HG03354 (cell line): ENCODE measurements around the gene SCYGR3.
A peak's percentile ranks its signal among the peaks of the same experiment; 100 is the strongest.
"Not testable (repeated sequence)": the region's sequence is repeated elsewhere in the genome, so short reads cannot be mapped to it uniquely, and the experiment has no call there.

Experiments used
- ATAC-seq: cut with Tn5 transposase; IDR thresholded peaks from one replicate; pipeline ENCODE4 v1.9.1; 2021; ENCODE audit warnings: mild to moderate bottlenecking; ENCODE audit not compliant: unreplicated experiment, poor library complexity, severe bottlenecking

Gene SCYGR3

GRCh38 chr2:227615181-227615580, 541 bp upstream of the SCYGR3 start:
- no peak for ATAC-seq

- ATAC-seq, result no peak
Measured at GRCh38 chr2:227614246-227614645, 394 bp downstream of the SCYGR3 start.

- ATAC-seq, result no peak
Measured at GRCh38 chr2:227613272-227613660, 1.4 kb downstream of the SCYGR3 start.

- ATAC-seq, result no peak
Measured at GRCh38 chr2:227612546-227613271, 1.9 kb downstream of the SCYGR3 start.

GRCh38 chr2:227610123-227610522, 4.5 kb downstream of the SCYGR3 start:
- no peak for ATAC-seq

- peak; percentile 56 for ATAC-seq
Measured at GRCh38 chr2:227608561-227609338, 5.9 kb downstream of the SCYGR3 start.

GRCh38 chr2:227607941-227608340, 6.7 kb downstream of the SCYGR3 start:
- no peak for ATAC-seq

GRCh38 chr2:227606476-227606875, 8.2 kb downstream of the SCYGR3 start:
- ATAC-seq, result no peak

- no peak for ATAC-seq
Measured at GRCh38 chr2:227602358-227602757, 12.3 kb downstream of the SCYGR3 start.

- ATAC-seq, result not testable (repeated sequence)
Measured at GRCh38 chr2:227598835-227599503, 15.7 kb downstream of the SCYGR3 start, which contains the start of gene SCYGR2. TSS of gene SCYGR2 (plus strand) at chr2:227598893. CDS start at chr2:227598893, 0 bp downstream.

- no peak for ATAC-seq
Measured at GRCh38 chr2:227597998-227598397, 16.6 kb downstream of the SCYGR3 start.

GRCh38 chr2:227597036-227597435, 17.6 kb downstream of the SCYGR3 start:
- ATAC-seq, result no peak

GRCh38 chr2:227595797-227596196, 18.8 kb downstream of the SCYGR3 start:
- ATAC-seq, result no peak

- peak; percentile 83 for ATAC-seq
Measured at GRCh38 chr2:227592694-227593387, 21.8 kb downstream of the SCYGR3 start.

- ATAC-seq, result no peak
Measured at GRCh38 chr2:227582369-227582768, 32.3 kb downstream of the SCYGR3 start.

- ATAC-seq, result no peak
Measured at GRCh38 chr2:227579791-227580190, 34.8 kb downstream of the SCYGR3 start.

- ATAC-seq, result no peak
Measured at GRCh38 chr2:227578642-227579041, 36.0 kb downstream of the SCYGR3 start.

- no peak for ATAC-seq
Measured at GRCh38 chr2:227577555-227577954, 37.1 kb downstream of the SCYGR3 start.

GRCh38 chr2:227576812-227577211, 37.8 kb downstream of the SCYGR3 start:
- no peak for ATAC-seq

GRCh38 chr2:227576110-227576509, 38.5 kb downstream of the SCYGR3 start:
- no peak for ATAC-seq
